C4-2B (cell line): Measurements from ENCODE around the gene ASGR1.

ENCODE experiments used
- CTCF ChIP-seq: fragments of 450-650 bp; conservative IDR thresholded peaks from 2 replicates; pipeline ENCODE4 v1.5.1; 2017; ENCODE audit warnings: mild to moderate bottlenecking
- ZFX ChIP-seq: fragments of 450-650 bp; IDR thresholded peaks from 2 replicates; pipeline ENCODE4 v1.6.1; 2017

- TF ChIP-seq CTCF (no peak), ZFX (no peak)
Observed at GRCh38 chr17:7183433-7184090, 4.4 kb upstream of the ASGR1 start.
